A673 (cell line): ENCODE measurements around the gene CXADR. TPM values are rescaled to one million over a fixed set of nuclear protein-coding genes. Genes with fewer than 3 reads are reported as not detected.

ENCODE experiments used
- BruUV-seq: library from RNA; stranded (reverse); fragments of 400-500 nt; replicated peaks from 2 replicates; lab custom pipeline; 2021; lab: Mats Ljungman, UMichigan
- CTCF ChIA-PET: fragments of 300-600 bp; sonication (Branson Sonifier 250); formaldehyde crosslinking; loops from one replicate; lab custom pipeline; 2022; ENCODE audit warnings: antibody characterized with exemption; lab: Charles Lee
- POLR2A ChIA-PET: fragments of 300-600 bp; sonication (Branson Sonifier 250); formaldehyde crosslinking; loops from one replicate; lab custom pipeline; 2022; ENCODE audit warnings: antibody characterized with exemption; ENCODE audit not compliant: low non-redundant PET; lab: Charles Lee
- DNase-seq: peaks from one replicate; pipeline ENCODE4 v3.0.0-alpha.2; 2015; ENCODE audit warnings: low spot score
- H3K27ac ChIP-seq: fragments of 200-600 bp; sonication (generic); 2 replicates; pipeline ENCODE4 v1.5.1; 2016; ENCODE audit warnings: mixed run types, low read depth, mild to moderate bottlenecking, mixed read lengths, antibody characterized with exemption, low read length; ENCODE audit not compliant: poor library complexity, severe bottlenecking
- H3K27me3 ChIP-seq: fragments of 200-600 bp; sonication (generic); replicated peaks from 2 replicates; pipeline ENCODE4 v1.6.1; 2017; ENCODE audit warnings: mixed run types, low read depth, mild to moderate bottlenecking, mixed read lengths, antibody characterized with exemption, low read length; ENCODE audit not compliant: insufficient read depth, poor library complexity
- H3K36me3 ChIP-seq: fragments of 200-600 bp; sonication (generic); 2 replicates; pipeline ENCODE4 v1.6.1; 2016; ENCODE audit warnings: mixed run types, mild to moderate bottlenecking, mixed read lengths, antibody characterized with exemption, low read length; ENCODE audit not compliant: insufficient read depth, poor library complexity, severe bottlenecking
- H3K4me1 ChIP-seq: fragments of 200-600 bp; sonication (generic); 2 replicates; pipeline ENCODE4 v1.6.1; 2017; ENCODE audit warnings: mixed run types, mild to moderate bottlenecking, mixed read lengths, antibody characterized with exemption, low read length; ENCODE audit not compliant: insufficient read depth, poor library complexity, severe bottlenecking
- H3K4me3 ChIP-seq: fragments of 200-600 bp; sonication (generic); 2 replicates; pipeline ENCODE4 v1.5.1; 2016; ENCODE audit warnings: low read depth, mixed run types, mild to moderate bottlenecking, mixed read lengths, low read length; ENCODE audit not compliant: poor library complexity, severe bottlenecking
- H3K9me3 ChIP-seq: fragments of 200-600 bp; sonication (generic); 2 replicates; pipeline ENCODE4 v1.6.1; 2016; ENCODE audit warnings: mixed run types, low read depth, mild to moderate bottlenecking, mixed read lengths, antibody characterized with exemption, low read length; ENCODE audit not compliant: poor library complexity, severe bottlenecking
- EZH2 ChIP-seq: fragments of 200-600 bp; sonication (generic); IDR thresholded peaks from 2 replicates; pipeline ENCODE4 v1.6.1; 2017; ENCODE audit warnings: borderline replicate concordance, low read depth, mild to moderate bottlenecking, mixed read lengths, antibody characterized with exemption, low read length; ENCODE audit not compliant: poor library complexity, severe bottlenecking
- intact Hi-C: fragments of 100-400 bp; cut with micrococcal nuclease; formaldehyde crosslinking; loops from one replicate; pipeline ENCODE4 v1.10.0; 2022; ENCODE audit not compliant: unreplicated experiment
- total RNA-seq: library from RNA; stranded (reverse); gene quantifications from 2 replicates; pipeline ENCODE4 v1.2.3, GENCODE V29; 2021
- TF ChIP-seq, protein P1 (sequence below): fragments of 300-800, 200-600 bp; sonication (generic); conservative IDR thresholded peaks from 2 replicates; pipeline ENCODE4 v1.5.1; 2017; ENCODE audit warnings: low read depth, mild to moderate bottlenecking, antibody characterized with exemption, low read length, moderate library complexity, mixed read lengths

CXADR gene
- total RNA-seq, 1 experiment from 2014 or later = 17.7 TPM

DNA sequence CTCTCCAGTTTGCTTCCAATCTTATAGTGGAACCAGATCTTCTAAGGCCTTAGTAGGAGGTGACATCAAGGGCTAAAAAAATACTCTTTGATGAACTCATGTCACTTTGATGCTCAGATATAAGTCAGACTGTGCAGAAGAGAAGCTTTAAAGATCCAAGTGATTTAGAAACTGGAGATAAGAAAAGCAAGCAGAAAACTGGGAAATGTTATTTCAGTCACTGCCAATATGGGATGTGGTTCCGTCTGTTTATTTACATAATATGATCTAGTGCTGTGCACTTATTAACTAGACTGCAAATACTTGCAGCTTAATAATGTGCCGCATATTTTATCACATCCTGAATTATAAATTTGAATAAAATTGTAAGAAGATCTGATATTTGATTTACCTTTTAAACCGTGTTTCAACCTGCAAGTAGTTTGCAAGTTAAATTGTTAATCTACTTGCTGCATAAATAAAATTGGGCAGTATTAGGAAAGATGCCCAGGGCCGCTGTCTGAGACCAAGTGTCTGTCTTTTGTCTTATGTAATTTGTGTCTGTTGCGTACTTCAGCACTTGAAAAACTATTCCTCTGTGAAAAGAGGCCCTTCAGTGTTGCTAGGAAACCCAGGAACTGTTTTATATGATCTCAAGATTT lies 29.6 kb downstream of the CXADR start:
- Histone ChIP-seq H3K27ac (no peak overlapping the region), H3K4me3 (no peak overlapping the region), H3K27me3 (no peaks in the 10 kb centered on the region), H3K36me3 (no peaks in the 10 kb centered on the region), H3K4me1 (peaks cover 5% of the 10 kb centered on the region), H3K9me3 (no peaks in the 10 kb centered on the region)
- POLR2A ChIA-PET = no interaction called here
- no TSS peak for BruUV-seq
- intact Hi-C loops = no loop called here
- CTCF ChIA-PET = no interaction called here
- no peak for DNase-seq
- TF ChIP-seq, protein P1, sequence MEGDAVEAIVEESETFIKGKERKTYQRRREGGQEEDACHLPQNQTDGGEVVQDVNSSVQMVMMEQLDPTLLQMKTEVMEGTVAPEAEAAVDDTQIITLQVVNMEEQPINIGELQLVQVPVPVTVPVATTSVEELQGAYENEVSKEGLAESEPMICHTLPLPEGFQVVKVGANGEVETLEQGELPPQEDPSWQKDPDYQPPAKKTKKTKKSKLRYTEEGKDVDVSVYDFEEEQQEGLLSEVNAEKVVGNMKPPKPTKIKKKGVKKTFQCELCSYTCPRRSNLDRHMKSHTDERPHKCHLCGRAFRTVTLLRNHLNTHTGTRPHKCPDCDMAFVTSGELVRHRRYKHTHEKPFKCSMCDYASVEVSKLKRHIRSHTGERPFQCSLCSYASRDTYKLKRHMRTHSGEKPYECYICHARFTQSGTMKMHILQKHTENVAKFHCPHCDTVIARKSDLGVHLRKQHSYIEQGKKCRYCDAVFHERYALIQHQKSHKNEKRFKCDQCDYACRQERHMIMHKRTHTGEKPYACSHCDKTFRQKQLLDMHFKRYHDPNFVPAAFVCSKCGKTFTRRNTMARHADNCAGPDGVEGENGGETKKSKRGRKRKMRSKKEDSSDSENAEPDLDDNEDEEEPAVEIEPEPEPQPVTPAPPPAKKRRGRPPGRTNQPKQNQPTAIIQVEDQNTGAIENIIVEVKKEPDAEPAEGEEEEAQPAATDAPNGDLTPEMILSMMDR = no peak
- TF ChIP-seq EZH2 = no peak

DNA sequence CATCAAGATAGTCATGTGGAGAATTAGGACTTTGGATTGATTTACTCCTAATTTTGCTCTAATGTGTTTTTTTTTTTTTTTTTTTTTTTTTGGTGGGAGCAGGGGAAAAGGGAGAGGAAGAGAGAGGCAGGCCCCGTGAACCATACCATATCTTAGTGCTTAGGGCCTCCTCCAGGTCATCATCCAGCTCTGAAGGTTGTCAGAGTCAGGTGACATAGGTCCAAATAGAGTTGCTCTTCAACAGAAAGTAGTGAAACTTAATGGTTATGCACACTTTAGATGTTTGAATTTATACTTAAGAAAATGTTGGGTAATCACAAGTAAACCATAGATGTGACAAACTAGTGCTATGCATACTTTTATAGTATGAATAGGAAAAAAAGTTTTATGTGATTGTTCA lies 32.2 kb downstream of the CXADR start:
- no peak overlapping the region for H3K27ac ChIP-seq
- ChIA-PET POLR2A (no interaction called here), CTCF (no interaction called here)
- no peaks in the 10 kb centered on the region for H3K36me3 ChIP-seq
- H3K9me3 ChIP-seq = no peaks in the 10 kb centered on the region
- H3K4me1 ChIP-seq = peaks cover 5% of the 10 kb centered on the region
- no peak for TF ChIP-seq EZH2
- TF ChIP-seq, protein P1 = no peak
- DNase-seq = no peak
- no peak overlapping the region for H3K4me3 ChIP-seq
- no peaks in the 10 kb centered on the region for H3K27me3 ChIP-seq
- intact Hi-C loops = no loop called here
- BruUV-seq = no TSS peak

DNA sequence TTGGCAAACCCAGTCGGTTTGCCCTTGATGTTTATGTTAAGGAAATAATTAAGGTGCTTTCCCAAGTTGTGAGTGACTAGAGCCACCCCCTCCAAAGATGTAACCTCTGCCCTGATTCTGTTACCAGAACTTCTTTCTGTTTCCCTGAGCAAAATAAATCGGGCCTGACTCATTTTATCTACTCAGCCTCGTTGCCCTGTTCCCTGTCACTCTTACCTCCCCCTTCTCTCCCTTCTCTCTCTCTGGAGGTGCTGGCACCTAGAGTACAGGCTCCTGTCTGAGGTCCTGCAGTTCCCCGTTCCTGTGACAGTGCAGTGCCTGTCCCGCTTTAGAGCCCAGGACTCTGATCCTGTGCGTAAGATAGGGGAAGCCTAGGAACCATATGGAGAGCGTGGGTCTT lies 35.4 kb downstream of the CXADR start:
- BruUV-seq = no TSS peak
- CTCF ChIA-PET = no interaction called here
- Histone ChIP-seq H3K36me3 (no peaks in the 10 kb centered on the region), H3K27ac (no peak overlapping the region), H3K4me1 (no peaks in the 10 kb centered on the region), H3K9me3 (no peaks in the 10 kb centered on the region), H3K4me3 (no peak overlapping the region), H3K27me3 (no peaks in the 10 kb centered on the region)
- intact Hi-C loops = no loop called here
- DNase-seq = no peak
- TF ChIP-seq, protein P1 = no peak
- TF ChIP-seq EZH2 = no peak
- POLR2A ChIA-PET = no interaction called here
